ENCODE data around the gene BRD3OS. TPM values are rescaled to one million over a fixed set of nuclear protein-coding genes. Genes with fewer than 3 reads are reported as not detected.

BRD3OS gene
- total RNA-seq, 4 donors from 2014 or later, result 7.4 to 23.9 (median 13.6) TPM

DNA sequence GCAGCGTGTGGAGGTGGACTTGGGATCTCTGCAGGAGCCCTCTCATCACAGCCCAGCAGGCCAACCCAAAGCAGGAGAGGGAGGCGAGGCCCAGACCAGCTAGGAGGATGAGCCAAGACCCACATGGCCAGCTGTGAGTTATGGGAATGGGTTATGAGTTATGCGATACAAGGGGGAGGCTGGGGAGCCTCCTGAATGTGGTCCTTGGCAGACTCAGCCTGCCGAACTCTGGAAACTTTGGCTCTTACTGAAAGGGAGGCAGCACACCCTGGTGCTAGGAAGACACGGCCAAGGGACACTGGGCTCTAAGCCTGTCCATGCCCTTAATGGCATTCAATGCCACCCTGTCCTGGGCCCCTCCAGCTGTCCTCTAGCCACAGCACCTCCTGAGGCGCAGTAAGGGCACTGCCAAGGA, 25.4 kb upstream of the BRD3OS start:
- TF ChIP-seq, protein P1, sequence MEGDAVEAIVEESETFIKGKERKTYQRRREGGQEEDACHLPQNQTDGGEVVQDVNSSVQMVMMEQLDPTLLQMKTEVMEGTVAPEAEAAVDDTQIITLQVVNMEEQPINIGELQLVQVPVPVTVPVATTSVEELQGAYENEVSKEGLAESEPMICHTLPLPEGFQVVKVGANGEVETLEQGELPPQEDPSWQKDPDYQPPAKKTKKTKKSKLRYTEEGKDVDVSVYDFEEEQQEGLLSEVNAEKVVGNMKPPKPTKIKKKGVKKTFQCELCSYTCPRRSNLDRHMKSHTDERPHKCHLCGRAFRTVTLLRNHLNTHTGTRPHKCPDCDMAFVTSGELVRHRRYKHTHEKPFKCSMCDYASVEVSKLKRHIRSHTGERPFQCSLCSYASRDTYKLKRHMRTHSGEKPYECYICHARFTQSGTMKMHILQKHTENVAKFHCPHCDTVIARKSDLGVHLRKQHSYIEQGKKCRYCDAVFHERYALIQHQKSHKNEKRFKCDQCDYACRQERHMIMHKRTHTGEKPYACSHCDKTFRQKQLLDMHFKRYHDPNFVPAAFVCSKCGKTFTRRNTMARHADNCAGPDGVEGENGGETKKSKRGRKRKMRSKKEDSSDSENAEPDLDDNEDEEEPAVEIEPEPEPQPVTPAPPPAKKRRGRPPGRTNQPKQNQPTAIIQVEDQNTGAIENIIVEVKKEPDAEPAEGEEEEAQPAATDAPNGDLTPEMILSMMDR (IDR thresholded peaks at IDR 0.05), result no peak
- no peak for TF ChIP-seq POLR2A (IDR thresholded peaks at IDR 0.05)
- Histone ChIP-seq H3K4me1 (no peaks in the 10 kb centered on the region), H3K27me3 (no peaks in the 10 kb centered on the region), H3K4me3 (no peak overlapping the region), H3K27ac (peak overlapping the region in 1 of 2 donors; percentile 24), H3K9me3 (no peaks in the 10 kb centered on the region), H3K36me3 (no peaks in the 10 kb centered on the region)
- intact Hi-C loops (cut with DNase I; ENCODE audit: low total_unique reads), result no loop called here
- DNase-seq, result peak in 1 of 2 donors; percentile 45

DNA sequence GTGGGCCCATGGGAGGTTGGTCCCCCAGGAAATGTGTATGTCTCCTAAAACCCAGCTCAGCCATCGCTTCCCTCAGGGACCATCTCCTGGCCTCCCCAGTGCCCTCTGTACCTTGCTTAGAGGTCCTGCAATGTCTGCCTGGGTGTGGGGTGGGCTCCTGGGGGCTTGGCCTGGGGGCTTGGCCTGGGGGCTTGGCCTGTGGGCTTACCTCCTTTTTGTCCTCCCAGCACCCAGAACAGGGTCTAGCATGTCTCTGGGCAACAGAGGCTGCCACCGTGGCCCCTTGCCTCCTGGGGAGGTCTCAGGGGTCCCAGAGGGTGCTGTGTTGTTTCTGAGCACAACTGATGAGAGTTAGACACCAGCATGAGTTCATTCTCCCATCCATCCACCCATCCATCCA, 22.5 kb upstream of the BRD3OS start:
- H3K4me1 ChIP-seq, result no peaks in the 10 kb centered on the region
- TF ChIP-seq, protein P1 (IDR thresholded peaks at IDR 0.05), result no peak
- TF ChIP-seq POLR2A (IDR thresholded peaks at IDR 0.05), result no peak
- no peak for DNase-seq
- no peak overlapping the region for H3K27ac ChIP-seq
- H3K9me3 ChIP-seq, result no peaks in the 10 kb centered on the region
- intact Hi-C loops (cut with DNase I; ENCODE audit: low total_unique reads), result no loop called here
- H3K36me3 ChIP-seq, result no peaks in the 10 kb centered on the region
- no peak overlapping the region for H3K4me3 ChIP-seq
- H3K27me3 ChIP-seq, result no peaks in the 10 kb centered on the region

DNA sequence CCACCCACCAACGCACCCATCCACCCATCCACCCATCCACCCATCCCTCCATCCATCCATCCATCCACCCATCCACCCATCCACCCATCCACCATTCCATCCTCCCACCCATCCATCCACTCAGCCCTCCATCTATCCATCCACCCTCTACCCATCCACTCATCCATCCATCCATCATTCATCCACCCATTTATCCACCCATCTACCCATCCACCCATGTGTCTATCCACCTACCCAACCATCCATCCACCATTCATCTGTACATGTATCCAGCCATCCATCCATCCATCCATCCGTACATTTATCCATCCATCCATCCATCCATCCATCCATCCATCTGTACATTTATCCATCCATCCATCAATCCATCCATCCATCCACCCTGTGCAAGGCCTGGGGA, 22.0 kb upstream of the BRD3OS start:
- Histone ChIP-seq H3K27me3 (no peaks in the 10 kb centered on the region), H3K36me3 (no peaks in the 10 kb centered on the region), H3K9me3 (no peaks in the 10 kb centered on the region), H3K27ac (no peak overlapping the region), H3K4me1 (no peaks in the 10 kb centered on the region), H3K4me3 (no peak overlapping the region)
- intact Hi-C loops (cut with DNase I; ENCODE audit: low total_unique reads), result no loop called here
- DNase-seq, result no peak
- no peak for TF ChIP-seq POLR2A (IDR thresholded peaks at IDR 0.05)
- TF ChIP-seq, protein P1 (IDR thresholded peaks at IDR 0.05), result no peak

DNA sequence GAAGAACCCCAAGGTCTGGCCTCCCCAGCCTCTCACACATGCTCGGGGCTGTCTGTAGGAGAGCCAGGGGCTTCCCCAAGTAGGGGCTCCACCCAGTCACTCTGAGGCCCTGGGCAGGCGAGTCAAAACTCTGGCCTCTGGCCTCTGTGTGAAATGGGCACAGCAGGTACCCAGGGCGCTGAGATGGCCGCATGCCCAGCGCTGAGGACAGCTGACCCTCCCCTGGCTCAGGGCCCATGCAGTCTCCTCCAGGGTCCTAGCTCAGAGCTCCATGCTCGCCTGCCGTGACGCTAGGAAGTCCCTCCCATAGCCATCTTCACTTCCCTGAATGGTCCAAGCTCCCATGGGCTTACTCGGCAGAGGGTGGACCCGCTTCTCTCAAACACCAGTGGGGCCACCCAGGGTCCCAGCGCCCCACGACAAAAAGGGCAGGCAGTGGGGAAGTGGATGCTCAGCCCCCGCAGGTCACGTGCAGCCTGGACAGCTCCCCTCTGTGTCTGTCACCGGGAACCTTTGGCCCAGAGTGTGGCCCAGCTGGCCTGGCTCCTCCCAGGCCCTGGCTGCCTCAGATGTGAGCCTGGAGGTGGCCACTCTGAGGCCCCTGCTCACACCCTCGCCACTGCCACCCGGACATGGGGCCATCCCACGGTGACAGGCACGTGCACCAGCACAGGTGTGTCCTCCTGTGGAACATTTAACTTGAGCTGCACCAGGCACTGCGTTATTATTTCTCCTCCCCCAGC, 21.0 kb upstream of the BRD3OS start:
- Histone ChIP-seq H3K4me1 (no peaks in the 10 kb centered on the region), H3K4me3 (no peak overlapping the region), H3K27ac (no peak overlapping the region), H3K27me3 (no peaks in the 10 kb centered on the region), H3K9me3 (no peaks in the 10 kb centered on the region), H3K36me3 (no peaks in the 10 kb centered on the region)
- intact Hi-C loops (cut with DNase I; ENCODE audit: low total_unique reads), result no loop called here
- TF ChIP-seq, protein P1 (IDR thresholded peaks at IDR 0.05), result no peak
- no peak for DNase-seq

DNA sequence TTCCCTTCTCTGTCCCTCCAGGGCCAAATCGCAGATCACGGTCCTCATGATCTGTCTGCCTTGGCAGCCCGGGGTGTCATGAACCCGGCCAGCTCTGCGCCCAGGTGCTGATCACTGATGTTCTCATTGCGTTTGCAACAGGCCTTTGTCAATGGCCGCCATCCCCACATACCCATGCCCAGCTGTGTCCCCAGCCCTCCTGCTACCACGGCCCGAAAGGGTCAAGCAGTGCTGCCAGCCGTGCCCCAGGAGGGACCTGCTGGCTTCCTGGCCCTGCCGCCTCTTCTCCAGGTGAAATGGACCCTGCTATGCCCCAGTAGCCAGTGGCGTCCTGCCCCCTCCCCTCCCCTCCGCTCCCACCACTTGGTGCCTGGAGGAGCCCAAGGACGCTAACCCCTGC, 20.4 kb upstream of the BRD3OS start:
- H3K36me3 ChIP-seq, result no peaks in the 10 kb centered on the region
- no peak for TF ChIP-seq POLR2A (IDR thresholded peaks at IDR 0.05)
- TF ChIP-seq, protein P1 (IDR thresholded peaks at IDR 0.05), result no peak
- H3K27ac ChIP-seq, result no peak overlapping the region
- H3K27me3 ChIP-seq, result no peaks in the 10 kb centered on the region
- DNase-seq, result no peak
- no peaks in the 10 kb centered on the region for H3K9me3 ChIP-seq
- intact Hi-C loops (cut with DNase I; ENCODE audit: low total_unique reads), result no loop called here
- H3K4me3 ChIP-seq, result no peak overlapping the region
- no peaks in the 10 kb centered on the region for H3K4me1 ChIP-seq
